HG03342 (cell line): ENCODE data around the gene PDYN.

Experiments
- ATAC-seq: cut with Tn5 transposase; IDR thresholded peaks from one replicate; pipeline ENCODE4 v1.9.1; 2021; ENCODE audit warnings: mild to moderate bottlenecking, moderate library complexity; ENCODE audit not compliant: unreplicated experiment

The PDYN gene

DNA sequence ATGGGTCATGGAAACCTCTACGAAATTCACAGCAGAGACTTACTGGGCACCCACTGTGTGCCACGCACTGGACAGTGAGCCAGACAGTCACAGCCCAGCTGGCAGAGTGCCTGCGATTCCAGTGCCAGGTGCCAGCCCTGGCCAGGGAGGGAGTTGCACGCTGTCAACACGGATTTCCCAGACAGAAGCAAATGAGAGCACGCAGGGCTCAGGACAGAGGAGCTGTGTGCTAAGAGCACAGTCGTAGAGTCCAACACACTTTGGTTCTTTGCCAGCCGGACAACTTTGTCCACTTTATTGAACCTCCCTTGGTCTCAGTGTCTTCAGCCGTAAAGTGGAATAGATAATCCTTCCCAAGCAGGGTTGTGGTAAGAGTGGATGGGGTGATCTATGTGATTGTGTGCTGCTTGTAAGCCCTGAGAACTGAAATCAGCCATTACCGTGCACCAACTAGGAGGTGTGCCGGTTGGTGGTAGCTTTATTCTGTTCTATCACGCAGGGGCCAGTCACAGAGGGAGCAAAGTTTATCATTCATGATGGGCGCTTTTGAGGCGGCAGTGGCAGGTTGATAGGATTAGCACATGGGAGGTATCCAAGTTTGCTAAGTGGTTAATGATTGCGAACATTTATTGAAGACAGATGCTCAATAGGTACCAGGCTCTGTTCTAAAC is 58.0 kb downstream of the PDYN start:
- ATAC-seq, result no peak

DNA sequence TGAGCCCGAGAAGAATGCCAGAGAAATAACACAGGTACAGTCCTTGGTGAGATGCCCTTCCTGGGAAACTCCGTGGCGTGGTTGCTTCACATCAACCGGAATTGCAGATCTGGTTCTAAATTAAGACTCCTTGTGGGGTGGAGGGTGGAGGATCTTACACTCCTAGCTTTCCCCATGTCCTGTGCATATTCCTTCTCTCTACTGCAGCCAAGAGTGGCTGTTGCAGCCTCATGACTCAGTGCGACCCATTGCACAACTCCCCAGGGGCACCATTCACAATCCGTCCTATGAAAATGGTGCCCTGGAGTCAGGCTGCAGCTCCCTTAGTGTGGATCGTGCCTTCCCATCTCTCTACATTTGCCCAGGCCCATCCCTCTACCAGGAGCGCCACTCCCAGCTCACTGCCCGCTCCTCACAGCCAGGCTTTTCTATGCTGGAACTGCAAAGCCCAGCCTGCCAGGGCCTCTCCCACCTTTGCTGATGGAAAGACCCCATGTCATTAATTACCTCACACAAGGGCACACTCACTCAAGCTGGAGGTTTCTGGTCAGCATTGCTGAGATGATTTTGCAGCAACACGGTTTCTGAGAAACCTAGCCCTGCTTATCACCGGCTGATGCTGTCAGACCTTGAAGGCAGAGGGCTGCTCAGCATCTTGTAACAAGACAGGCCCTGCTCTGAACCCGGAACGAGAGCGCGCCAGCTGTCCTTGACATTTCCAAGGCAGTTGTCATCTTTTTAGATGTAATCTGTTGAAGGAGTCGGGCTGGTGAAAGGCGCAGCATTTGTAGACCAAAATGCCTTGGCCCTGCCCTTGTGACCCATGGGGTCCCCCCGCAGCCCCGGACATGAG is 58.9 kb downstream of the PDYN start:
- no peak for ATAC-seq

DNA sequence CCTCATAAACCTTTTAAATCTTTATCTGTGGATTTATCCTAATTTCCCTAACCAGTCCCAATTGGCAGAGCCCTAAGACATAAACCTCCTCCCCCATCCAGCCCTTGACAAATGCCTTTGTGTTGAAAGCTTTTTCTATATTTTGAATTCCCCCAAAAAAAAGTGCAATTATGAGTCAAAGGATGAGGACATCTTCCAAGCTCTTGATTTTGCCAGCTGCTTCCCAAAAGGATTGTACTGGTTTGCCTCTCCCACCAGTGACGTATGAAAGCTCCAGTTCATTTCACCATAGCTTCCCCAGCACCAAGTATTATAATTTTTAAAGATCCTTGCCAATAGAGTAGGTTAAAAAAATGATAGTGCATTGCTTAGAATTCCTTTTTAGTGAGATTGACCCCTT is 59.7 kb downstream of the PDYN start:
- ATAC-seq, result no peak

DNA sequence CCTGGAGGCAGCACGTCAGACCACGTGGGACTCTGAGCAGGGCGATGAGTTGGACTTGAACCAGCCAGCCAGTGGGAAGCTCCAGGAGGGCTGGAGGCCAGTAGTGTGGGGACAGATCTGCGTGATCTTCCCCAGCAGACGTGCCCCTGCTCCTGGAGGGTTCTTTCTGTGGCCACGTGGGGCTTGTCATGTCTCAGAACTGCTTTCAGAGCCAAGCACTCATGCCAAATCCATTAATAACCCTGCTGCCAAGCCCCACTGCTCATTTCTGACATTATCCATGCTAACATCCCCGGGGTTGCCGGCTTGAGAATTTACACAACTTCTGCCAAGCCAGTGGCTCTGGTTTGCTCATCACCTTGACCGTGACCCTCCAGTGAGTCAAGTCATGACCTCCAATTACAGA is 60.4 kb downstream of the PDYN start:
- no peak for ATAC-seq

DNA sequence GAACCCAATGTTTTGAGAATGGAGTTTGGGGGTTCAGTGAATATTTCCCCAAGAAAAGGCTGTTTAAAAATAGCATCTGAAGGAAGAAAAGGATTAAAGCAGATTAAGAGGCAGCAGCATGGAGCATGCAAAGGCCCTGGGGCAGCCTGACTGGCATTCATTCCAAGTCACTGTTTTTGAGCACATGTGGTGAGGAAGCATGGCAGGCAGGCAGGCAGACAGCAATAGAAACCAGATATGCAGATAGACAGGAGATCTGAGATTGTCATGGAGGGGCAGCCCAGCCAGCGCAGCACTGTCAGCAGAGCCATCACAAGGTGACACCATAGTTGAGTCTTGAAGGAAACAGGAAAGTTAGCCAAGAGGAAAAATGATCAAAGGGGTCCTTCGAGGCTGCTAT is 60.9 kb downstream of the PDYN start:
- no peak for ATAC-seq

DNA sequence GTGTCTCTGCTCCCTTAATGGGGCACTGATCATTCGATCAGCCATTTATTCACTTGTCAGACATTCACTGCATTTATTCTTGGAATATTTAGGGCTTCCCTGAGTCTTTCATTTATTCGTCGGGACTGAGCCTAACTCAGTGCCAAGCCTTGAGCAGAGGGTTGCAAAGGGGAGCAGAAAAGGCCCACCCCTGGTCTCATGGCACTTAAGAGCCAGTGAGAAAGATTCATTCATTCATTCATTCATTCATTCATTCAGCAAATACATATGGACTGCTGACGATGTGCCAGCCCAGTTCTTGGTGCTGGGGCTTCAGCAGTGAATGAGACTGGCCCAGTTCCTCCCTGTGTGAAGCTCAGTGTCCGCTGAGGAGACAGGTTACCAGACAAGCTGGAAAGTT is 62.0 kb downstream of the PDYN start:
- no peak for ATAC-seq

DNA sequence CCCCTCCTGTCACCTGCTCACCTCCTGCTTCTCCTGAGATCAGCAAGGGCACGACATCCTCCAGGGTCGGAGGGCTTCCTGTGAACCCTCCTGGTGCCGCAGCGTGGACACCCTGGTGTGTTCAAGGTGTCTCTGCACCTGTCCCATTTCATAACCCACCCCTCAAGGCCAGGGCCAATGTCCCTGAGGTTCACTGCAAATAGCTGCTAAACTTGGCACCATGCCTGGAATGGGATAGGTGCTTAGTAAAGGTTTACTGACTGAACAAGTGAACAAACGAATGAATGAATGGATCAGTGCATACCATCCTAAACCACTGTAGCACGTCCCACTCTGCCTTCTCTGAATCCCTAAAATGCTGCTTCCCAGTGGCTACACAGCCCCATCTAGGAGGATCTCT is 63.7 kb downstream of the PDYN start:
- ATAC-seq, result no peak

DNA sequence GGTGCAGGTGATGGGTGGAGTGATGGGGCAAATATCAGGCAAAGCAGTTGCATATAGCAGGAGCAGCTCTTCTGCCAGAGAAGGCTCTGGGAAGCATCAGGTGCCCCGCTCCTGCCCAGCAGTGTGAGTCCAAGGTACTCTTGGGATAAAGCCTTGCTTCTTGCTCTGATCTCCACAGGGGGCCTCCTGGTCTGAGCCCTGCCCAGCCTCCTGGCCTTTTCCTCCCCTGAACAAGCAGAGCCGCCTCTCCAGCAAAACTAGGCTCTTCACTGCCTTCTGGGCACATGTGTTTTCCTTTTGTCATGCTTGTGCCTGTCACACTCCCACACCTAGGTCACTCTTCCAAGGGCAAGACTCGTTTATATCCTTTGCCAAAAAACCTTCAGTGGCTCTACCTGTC is 64.4 kb downstream of the PDYN start:
- ATAC-seq, result no peak

DNA sequence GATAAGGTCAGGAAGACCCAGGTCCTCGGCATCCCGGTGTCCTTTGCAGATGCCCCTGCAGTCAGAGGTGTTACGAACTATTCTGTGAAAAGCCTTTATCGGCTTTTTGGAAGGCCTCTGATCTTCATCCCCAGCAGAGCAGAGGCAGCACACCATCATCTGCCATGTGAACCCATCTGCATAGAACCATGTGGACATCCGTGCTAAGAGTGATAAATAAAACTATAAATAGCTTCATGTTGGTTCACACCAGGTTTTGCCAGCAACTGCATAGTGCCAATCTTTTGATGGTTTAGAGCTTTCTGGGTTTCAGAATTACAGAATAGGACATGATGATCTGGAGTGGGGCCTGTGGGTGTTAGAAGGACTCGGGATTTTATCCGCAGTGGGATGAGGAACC is 65.1 kb downstream of the PDYN start:
- ATAC-seq, result no peak
